Lower leg skin (tissue), 4 donors: Measurements from ENCODE around the gene LRRC36. TPM values are rescaled to one million over a fixed set of nuclear protein-coding genes. Genes with fewer than 3 reads are reported as not detected.

Experiments used
- DNase-seq, 2 donors: peaks; one replicate each; pipeline ENCODE4 v3.0.0-alpha.2; 2019; ENCODE audit warnings: low spot score in 2 of 2
- H3K4me3 ChIP-seq: fragments of 200-600 bp; sonication (generic); 2 replicates; pipeline ENCODE4 v1.5.1; 2017; ENCODE audit warnings: mild to moderate bottlenecking, low read depth; ENCODE audit not compliant: poor library complexity, severe bottlenecking
- CTCF ChIP-seq, 3 donors: fragments of 450-650 bp; IDR thresholded peaks; one replicate each; pipeline ENCODE4 v1.5.1; 2016; ENCODE audit warnings: antibody characterized with exemption in 3 of 3, mild to moderate bottlenecking in 3 of 3, moderate library complexity in 2 of 3
- POLR2A ChIP-seq, 2 donors: fragments of 450-650 bp; IDR thresholded peaks; one replicate each; pipeline ENCODE4 v1.6.1; 2016 to 2017; ENCODE audit warnings: antibody characterized with exemption in 2 of 2, mild to moderate bottlenecking in 1 of 2, moderate library complexity in 1 of 2
- WGBS, 2 donors: methylation state at CpG; one replicate each; pipeline ENCODE4 v1.1.5; 2018; 5-methylcytosine and 5-hydroxymethylcytosine counted together
- intact Hi-C: fragments of 100-400 bp; cut with DNase I; formaldehyde crosslinking; loops from one replicate; pipeline ENCODE4 v1.15.0; 2023; ENCODE audit warnings: low total_unique reads
- total RNA-seq, 4 donors: library from RNA; depleted of rRNA; stranded (reverse); fragments of >200 nt; gene quantifications; one replicate each; pipeline ENCODE4 v1.1.0, GENCODE V29; 2016

The LRRC36 gene
- total RNA-seq, 4 donors from 2014 or later, result 0.26 to 0.64 TPM; not detected in 2

GRCh38 chr16:67405336-67405735 lies 78.7 kb downstream of the LRRC36 start:
- WGBS, 2 donors, result 61 to 67% methylated on average over 8 of the region's 8 CpGs
- intact Hi-C loops, result no loop called here

GRCh38 chr16:67406111-67406971 lies 79.7 kb downstream of the LRRC36 start:
- H3K4me3 ChIP-seq, result no peak overlapping the region
- intact Hi-C loops, result no loop called here
- 37 to 38% methylated on average over 17 to 18 of the region's 18 CpGs for WGBS, 2 donors
- TF ChIP-seq CTCF (IDR thresholded peaks at IDR 0.05) (no peak), POLR2A (IDR thresholded peaks at IDR 0.05) (no peak)
- peak in 1 of 2 donors; percentile 93 for DNase-seq

More at GRCh38 chr16:67405336-67405735, 78.7 kb downstream of the LRRC36 start:
- TF ChIP-seq POLR2A (IDR thresholded peaks at IDR 0.05) (no peak), CTCF (IDR thresholded peaks at IDR 0.05) (no peak)
- no peak overlapping the region for H3K4me3 ChIP-seq
- no peak for DNase-seq

- intact Hi-C loops, result no loop called here
- TF ChIP-seq POLR2A (IDR thresholded peaks at IDR 0.05), result no peak
- TF ChIP-seq CTCF (IDR thresholded peaks at IDR 0.05), result no peak
- H3K4me3 ChIP-seq, result no peak overlapping the region
- DNase-seq, result no peak
- 69 to 80% methylated on average over 7 of the region's 7 CpGs for WGBS, 2 donors
These were observed 80.7 kb downstream of the LRRC36 start for GRCh38 chr16:67407176-67407787.

GRCh38 chr16:67407788-67408452 lies 81.3 kb downstream of the LRRC36 start:
- 69 to 76% methylated on average over 6 of the region's 6 CpGs for WGBS, 2 donors
- H3K4me3 ChIP-seq, result no peak overlapping the region
- no peak for DNase-seq
- no peak for TF ChIP-seq CTCF (IDR thresholded peaks at IDR 0.05)
- TF ChIP-seq POLR2A (IDR thresholded peaks at IDR 0.05), result no peak
- intact Hi-C loops, result no loop called here

GRCh38 chr16:67409631-67410030 lies 83.0 kb downstream of the LRRC36 start:
- no peak for TF ChIP-seq CTCF (IDR thresholded peaks at IDR 0.05)
- TF ChIP-seq POLR2A (IDR thresholded peaks at IDR 0.05), result no peak
- H3K4me3 ChIP-seq, result no peak overlapping the region
- intact Hi-C loops, result no loop called here
- WGBS, 2 donors, result 57% methylated on average over 9 of the region's 9 CpGs
- no peak for DNase-seq
